Thyroid gland (tissue), 4 donors: ENCODE results near the gene FGD3.

ENCODE experiments used
- CTCF ChIP-seq, 6 experiments: fragments of 200-600 bp in 3 of 6; fragments of 450-650 bp in 3 of 6; sonication (generic) in 3 of 6; IDR thresholded peaks; one replicate each; pipeline ENCODE4 v1.5.1; 2016 to 2019; ENCODE audit warnings: antibody characterized with exemption in 6 of 6, mild to moderate bottlenecking in 2 of 6, inconsistent platforms in 1 of 6, moderate library complexity in 1 of 6
- POLR2A ChIP-seq, 2 donors: fragments of 450-650 bp; IDR thresholded peaks; one replicate each; pipeline ENCODE4 v1.6.1; 2017; ENCODE audit warnings: antibody characterized with exemption in 2 of 2, mild to moderate bottlenecking in 2 of 2, moderate library complexity in 1 of 2

- TF ChIP-seq CTCF (IDR thresholded peaks at IDR 0.05) (no peak), POLR2A (IDR thresholded peaks at IDR 0.05) (no peak)
These were observed 76.1 kb downstream of the FGD3 start for GRCh38 chr9:93023521-93023815.
